Brain microvascular endothelial cell (primary cell): ENCODE results near the gene PCDHGA1.
A peak's percentile ranks its signal among the peaks of the same experiment; 100 is the strongest.

Source experiments
- DNase-seq: peaks from one replicate; pipeline ENCODE4 v3.0.0-alpha.2; 2020
- H3K27ac ChIP-seq: fragments of 250-450 bp; sonication (Bioruptor Pico); 2 replicates; pipeline ENCODE4 v1.5.1; 2020; ENCODE audit warnings: mild to moderate bottlenecking, moderate library complexity
- H3K27me3 ChIP-seq: fragments of 250-450 bp; sonication (Bioruptor Pico); replicated peaks from 2 replicates; pipeline ENCODE4 v1.5.1; 2020; ENCODE audit warnings: mild to moderate bottlenecking
- H3K36me3 ChIP-seq: fragments of 250-450 bp; sonication (Bioruptor Pico); replicated peaks from 2 replicates; pipeline ENCODE4 v1.5.1; 2020; ENCODE audit warnings: mild to moderate bottlenecking
- H3K4me3 ChIP-seq: 2 replicates; pipeline ENCODE4 v1.5.1; 2011; ENCODE audit warnings: low read depth, mild to moderate bottlenecking, control low read depth, low read length, moderate library complexity
- CTCF ChIP-seq: IDR thresholded peaks from 2 replicates; pipeline ENCODE4 v1.5.1; 2011; ENCODE audit warnings: low read depth, mild to moderate bottlenecking, moderate library complexity, low read length, control low read depth, inconsistent platforms; ENCODE audit errors: missing control alignments
- in situ Hi-C: cut with HindIII; loops from 2 replicates; pipeline ENCODE4 v1.10.0; 2017; ENCODE audit warnings: low sequenced_read_pairs, low pct_ligation_motif_present

Gene PCDHGA1

GRCh38 chr5:141510850-141511601 is 180.7 kb downstream of the PCDHGA1 start:
- peaks cover 14% of the 10 kb centered on the region for H3K36me3 ChIP-seq
- DNase-seq = no peak
- no peaks in the 10 kb centered on the region for H3K27me3 ChIP-seq
- no peak for TF ChIP-seq CTCF
- no peak overlapping the region for H3K27ac ChIP-seq
- H3K4me3 ChIP-seq = no peak overlapping the region
- in situ Hi-C loops = loop anchor here (25.0 kb wide), 1 partner anchor 99 kb away; the partner anchor contains the start of genes PCDHGA10, PCDHGA11, PCDHGA9 and PCDHGB6

- Histone ChIP-seq H3K4me3 (no peak overlapping the region), H3K27me3 (no peaks in the 10 kb centered on the region), H3K36me3 (peaks cover 16% of the 10 kb centered on the region), H3K27ac (no peak overlapping the region)
- TF ChIP-seq CTCF = no peak
- in situ Hi-C loops = loop anchor here (25.0 kb wide), 1 partner anchor 100 kb away; the partner anchor contains the start of genes PCDHGA10, PCDHGA11, PCDHGA9 and PCDHGB6
- no peak for DNase-seq
Observed at GRCh38 chr5:141511771-141512325, 181.5 kb downstream of the PCDHGA1 start.

- peak overlapping the region; percentile 60 for H3K4me3 ChIP-seq
- no peaks in the 10 kb centered on the region for H3K27me3 ChIP-seq
- H3K36me3 ChIP-seq = peaks cover 16% of the 10 kb centered on the region
- peak; percentile 64 for DNase-seq
- peak; percentile 90 for TF ChIP-seq CTCF
- in situ Hi-C loops = loop anchor here (25.0 kb wide), 1 partner anchor 100 kb away; the partner anchor contains the start of genes PCDHGA10, PCDHGA11, PCDHGA9 and PCDHGB6
- H3K27ac ChIP-seq = peak overlapping the region; percentile 95
Observed at GRCh38 chr5:141512390-141512910, 182.1 kb downstream of the PCDHGA1 start.

- peak; percentile 51 for DNase-seq
- in situ Hi-C loops = loop anchor here (25.0 kb wide), 1 partner anchor 101 kb away; the partner anchor contains the start of genes PCDHGA10, PCDHGA11, PCDHGA9 and PCDHGB6
Observed at GRCh38 chr5:141512911-141513626, 182.8 kb downstream of the PCDHGA1 start.

More at GRCh38 chr5:141512911-141513626, 182.8 kb downstream of the PCDHGA1 start:
- H3K27ac ChIP-seq = peak overlapping the region; percentile 95
- no peaks in the 10 kb centered on the region for H3K27me3 ChIP-seq
- H3K4me3 ChIP-seq = peak overlapping the region; percentile 60
- TF ChIP-seq CTCF = no peak
- H3K36me3 ChIP-seq = peaks cover 16% of the 10 kb centered on the region
